SK-N-SH (cell line): Measurements from ENCODE around the gene VPS35. TPM values are rescaled to one million over a fixed set of nuclear protein-coding genes. Genes with fewer than 3 reads are reported as not detected.

Source experiments
- CTCF ChIA-PET: fragments of 300-600, 350-600 bp; formaldehyde crosslinking; extraction: SDS; loops from one replicate; lab custom pipeline; 2021; lab: Yijun Ruan, JAX
- POLR2A ChIA-PET: fragments of 350-600 bp; sonication (Branson Sonifier 250); formaldehyde crosslinking; extraction: SDS; loops from one replicate; lab custom pipeline; 2020; ENCODE audit warnings: antibody characterized with exemption, inconsistent platforms; lab: Yijun Ruan, JAX
- DNase-seq: peaks from one replicate; pipeline ENCODE4 v3.0.0; 2012
- H2AFZ ChIP-seq: fragments of 200-600 bp; sonication (generic); 2 replicates; pipeline ENCODE4 v1.8.1; 2016; ENCODE audit warnings: antibody characterized with exemption, mild to moderate bottlenecking, low read depth
- H3F3A ChIP-seq: fragments of 200-600 bp; sonication (generic); replicated peaks from 2 replicates; pipeline ENCODE3; 2016; ENCODE audit warnings: antibody characterized with exemption, mild to moderate bottlenecking; ENCODE audit not compliant: insufficient read depth
- H3K27ac ChIP-seq, 2 experiments: fragments of 200-500 bp in 1 of 2; fragments of 200-600 bp in 1 of 2; sonication (Bioruptor generic) in 1 of 2; sonication (generic), shearing (Covaris generic) in 1 of 2; 2 replicates each; pipeline versions ENCODE4 v1.5.1 to v1.6.1; 2014 to 2016; ENCODE audit warnings: low read depth in 2 of 2, inconsistent platforms in 1 of 2, low read length in 1 of 2, mild to moderate bottlenecking in 1 of 2, mixed read lengths in 1 of 2
- H3K27me3 ChIP-seq: fragments of 200-600 bp; sonication (generic), shearing (Covaris generic); 2 replicates; pipeline ENCODE4 v1.6.1; 2016; ENCODE audit warnings: mixed run types; ENCODE audit not compliant: insufficient read depth
- H3K36me3 ChIP-seq, 2 experiments: fragments of 200-500 bp in 1 of 2; fragments of 200-600 bp in 1 of 2; sonication (Bioruptor generic) in 1 of 2; sonication (generic) in 1 of 2; replicated peaks in 1 of 2; 2 replicates each; pipeline versions ENCODE3 to v1.5.1; 2014 to 2016; ENCODE audit warnings: low read length in 1 of 2, mild to moderate bottlenecking in 1 of 2; ENCODE audit not compliant: insufficient read depth in 2 of 2, control insufficient read depth in 1 of 2
- H3K4me1 ChIP-seq, 2 experiments: fragments of 200-500 bp in 1 of 2; fragments of 200-600 bp in 1 of 2; sonication (Bioruptor generic) in 1 of 2; sonication (generic), shearing (Covaris generic) in 1 of 2; 2 replicates each; pipeline versions ENCODE4 v1.5.1 to v1.6.1; 2014 to 2016; ENCODE audit warnings: low read depth in 1 of 2, low read length in 1 of 2, mixed run types in 1 of 2; ENCODE audit not compliant: insufficient read depth in 2 of 2, control insufficient read depth in 1 of 2
- H3K4me2 ChIP-seq: fragments of 200-600 bp; sonication (generic), shearing (Covaris generic); 2 replicates; pipeline ENCODE4 v1.6.1; 2017; ENCODE audit warnings: mixed run types
- H3K4me3 ChIP-seq, 2 experiments: fragments of 200-500 bp in 1 of 2; fragments of 200-600 bp in 1 of 2; sonication (Bioruptor generic) in 1 of 2; sonication (generic), shearing (Covaris generic) in 1 of 2; 2 replicates each; pipeline versions ENCODE4 v1.5.1 to v1.8.1; 2014 to 2016; ENCODE audit warnings: low read depth in 2 of 2, inconsistent platforms in 1 of 2, low read length in 1 of 2, mild to moderate bottlenecking in 1 of 2, mixed read lengths in 1 of 2, moderate library complexity in 1 of 2
- H3K79me2 ChIP-seq: fragments of 200-600 bp; sonication (generic); 2 replicates; pipeline ENCODE4 v1.8.1; 2017; ENCODE audit warnings: mild to moderate bottlenecking; ENCODE audit not compliant: insufficient read depth
- H3K9ac ChIP-seq: fragments of 200-600 bp; sonication (generic); 2 replicates; pipeline ENCODE4 v1.6.1; 2017; ENCODE audit warnings: mixed run types
- H3K9me2 ChIP-seq: fragments of 200-600 bp; sonication (generic); 2 replicates; pipeline ENCODE4 v1.6.1; 2017; ENCODE audit warnings: mixed run types
- H3K9me3 ChIP-seq: fragments of 200-600 bp; sonication (generic); 2 replicates; pipeline ENCODE4 v1.6.1; 2017; ENCODE audit warnings: mixed run types, mild to moderate bottlenecking, moderate library complexity
- H4K20me1 ChIP-seq: fragments of 200-600 bp; sonication (generic); 2 replicates; pipeline ENCODE4 v1.6.1; 2017; ENCODE audit warnings: mild to moderate bottlenecking, mixed run types; ENCODE audit not compliant: insufficient read depth
- CHD2 ChIP-seq: fragments of 150-350 bp; IDR thresholded peaks from 2 replicates; pipeline ENCODE4 v1.6.1; 2018; ENCODE audit warnings: low read length; ENCODE audit not compliant: partially characterized antibody
- CTCF ChIP-seq: fragments of 200-600 bp; sonication (generic); IDR thresholded peaks from 2 replicates; pipeline ENCODE4 v1.6.1; 2017; ENCODE audit warnings: antibody characterized with exemption, mild to moderate bottlenecking, moderate library complexity
- ELF1 ChIP-seq: IDR thresholded peaks from 2 replicates; pipeline ENCODE4 v1.4.0; 2012
- EP300 ChIP-seq, 2 experiments: IDR thresholded peaks; 2 replicates each; pipeline versions ENCODE4 v1.4.0 to v1.6.1; 2012; ENCODE audit warnings: borderline replicate concordance in 1 of 2, low read depth in 1 of 2, low read length in 1 of 2
- EZH2phosphoT487 ChIP-seq: fragments of 200-600 bp; sonication (generic); IDR thresholded peaks from 2 replicates; pipeline ENCODE4 v1.6.1; 2017; ENCODE audit warnings: low read depth, mixed run types, mild to moderate bottlenecking, antibody characterized with exemption, moderate library complexity, borderline replicate concordance
- FOXJ3 ChIP-seq: sonication (generic); formaldehyde crosslinking; IDR thresholded peaks from 2 replicates; pipeline ENCODE4 v1.5.1; 2020; ENCODE audit warnings: mild to moderate bottlenecking, missing genetic modification reagents
- GATA2 ChIP-seq: sonication (generic); formaldehyde crosslinking; IDR thresholded peaks from 2 replicates; pipeline ENCODE4 v1.5.0; 2020; ENCODE audit warnings: mild to moderate bottlenecking, missing genetic modification reagents
- IRF3 ChIP-seq: fragments of 150-350 bp; IDR thresholded peaks from 2 replicates; pipeline ENCODE4 v1.6.1; 2016; ENCODE audit warnings: mild to moderate bottlenecking, low read depth, low read length
- JUND ChIP-seq: IDR thresholded peaks from 2 replicates; pipeline ENCODE4 v1.4.0; 2012
- MAX ChIP-seq: IDR thresholded peaks from 2 replicates; pipeline ENCODE4 v1.4.0; 2012; ENCODE audit warnings: low read depth
- MEF2A ChIP-seq: IDR thresholded peaks from 2 replicates; pipeline ENCODE4 v1.4.0; 2012; ENCODE audit warnings: low read depth, borderline replicate concordance
- NFIC ChIP-seq: IDR thresholded peaks from 2 replicates; pipeline ENCODE4 v1.4.0; 2012; ENCODE audit warnings: borderline replicate concordance
- NRF1 ChIP-seq: IDR thresholded peaks from 2 replicates; pipeline ENCODE4 v1.6.1; 2012; ENCODE audit warnings: low read depth, mild to moderate bottlenecking, low read length
- PBX3 ChIP-seq: IDR thresholded peaks from 2 replicates; pipeline ENCODE4; 2012
- POLR2AphosphoS5 ChIP-seq: IDR thresholded peaks from 2 replicates; pipeline ENCODE4 v1.6.1; 2012; ENCODE audit warnings: low read depth, low read length
- RAD21 ChIP-seq: IDR thresholded peaks from 2 replicates; pipeline ENCODE4 v1.6.1; 2012; ENCODE audit warnings: mild to moderate bottlenecking, low read length
- REST ChIP-seq: IDR thresholded peaks from 2 replicates; pipeline ENCODE4 v1.6.1; 2012; ENCODE audit warnings: mild to moderate bottlenecking, low read depth, low read length, moderate library complexity
- RFX5 ChIP-seq: IDR thresholded peaks from 2 replicates; pipeline ENCODE4 v1.6.1; 2012; ENCODE audit warnings: mild to moderate bottlenecking, improper control_type of control experiment, low read length
- RXRA ChIP-seq: IDR thresholded peaks from 2 replicates; pipeline ENCODE4 v1.4.0; 2012; ENCODE audit warnings: low read depth, mild to moderate bottlenecking, borderline replicate concordance
- SIN3A ChIP-seq: IDR thresholded peaks from 2 replicates; pipeline ENCODE4 v1.6.1; 2012; ENCODE audit warnings: low read depth, mild to moderate bottlenecking, low read length, moderate library complexity, borderline replicate concordance
- TAF1 ChIP-seq: IDR thresholded peaks from 2 replicates; pipeline ENCODE4 v1.6.1; 2012; ENCODE audit warnings: low read depth, mild to moderate bottlenecking, low read length, moderate library complexity, borderline replicate concordance
- TCF12 ChIP-seq: IDR thresholded peaks from 2 replicates; pipeline ENCODE4 v1.4.0; 2012
- TEAD4 ChIP-seq: IDR thresholded peaks from 2 replicates; pipeline ENCODE4 v1.4.0; 2012; ENCODE audit warnings: mild to moderate bottlenecking, borderline replicate concordance; ENCODE audit not compliant: insufficient read depth
- YY1 ChIP-seq: IDR thresholded peaks from 2 replicates; pipeline ENCODE4 v1.4.0; 2012; ENCODE audit warnings: low read depth, mild to moderate bottlenecking
- WGBS: methylation state at CpG from one replicate; pipeline ENCODE4 v1.1.6; 2017; ENCODE audit warnings: low lambda C conversion rate; 5-methylcytosine and 5-hydroxymethylcytosine counted together
- polyA plus RNA-seq, 3 experiments: library from polyadenylated mRNA; depleted of rRNA; stranded (reverse); fragments of >200 nt; gene quantifications; 2 replicates each; pipeline ENCODE4 v1.2.3, GENCODE V29; 2012

Gene VPS35
- polyA plus RNA-seq, 1 of the 3 experiments (the other 2 are of a cell fraction) = 17.5 TPM

GRCh38 chr16:46621006-46621933 lies 67.7 kb downstream of the VPS35 start, which contains the start of gene SHCBP1:
SHCBP1 (minus strand) TSS chr16:46621379; CDS start chr16:46621359, 20 bp downstream.
- H3K4me1 ChIP-seq = peaks cover 0 to 6% of the 10 kb centered on the region in 2 experiments; a peak in 2 of 4 replicates
- POLR2A ChIA-PET = no interaction called here
- peak within 1 kb of the TSS; percentile 82 to 88 for H3K4me3 ChIP-seq
- CTCF ChIA-PET = interaction anchor here (1.2 kb wide), 1 partner anchor 15 kb away, joined by 4 read pairs; no protein-coding TSS in a partner anchor
- DNase-seq = peak; percentile 98
- H3K79me2 ChIP-seq = peaks cover 34% of the 10 kb centered on the region
- H3K27ac ChIP-seq = peak within 1 kb of the TSS in 1 of 2 experiments; percentile 33; a peak in 1 of 4 replicates
- peaks cover 0 to 10% of the 10 kb centered on the region in 2 experiments for H3K36me3 ChIP-seq
- H3K27me3 ChIP-seq = no peaks in the 10 kb centered on the region
- under 1% methylated on average over 19 of the region's 52 CpGs for WGBS
- no peaks in the 10 kb centered on the region for H3K9me3 ChIP-seq
- peak within 1 kb of the TSS; percentile 76; the same call in 1 of the 2 replicates for H3K9ac ChIP-seq
- no peaks in the 10 kb centered on the region for H4K20me1 ChIP-seq
- peak within 1 kb of the TSS; percentile 100 for H2AFZ ChIP-seq
- no peaks in the 10 kb centered on the region for H3F3A ChIP-seq
- H3K9me2 ChIP-seq = no peaks in the 10 kb centered on the region
- peak within 1 kb of the TSS; percentile 87 for H3K4me2 ChIP-seq
- TF ChIP-seq CHD2 (peak; percentile 63), NFIC (no peak), TAF1 (peak; percentile 65; the same call in 1 of the 2 replicates), RFX5 (peak; percentile 68; the same call in 1 of the 2 replicates), YY1 (peak; percentile 89), EP300 (IDR thresholded peaks at IDR 0.05; ENCODE audit: borderline replicate concordance in 1 of 2, low read depth in 1 of 2, low read length in 1 of 2) (no peak), MAX (peak; percentile 81), RXRA (no peak), CTCF (peak; percentile 15; the same call in 1 of the 2 replicates), IRF3 (peak; percentile 23; the same call in 1 of the 2 replicates), TCF12 (0 out of 2 replicates have a peak, but pooled peaks have one; percentile 37), ELF1 (no peak), EZH2phosphoT487 (no peak), SIN3A (peak; percentile 100), REST (peak; percentile 3; the same call in 1 of the 2 replicates), NRF1 (no peak), FOXJ3 (no peak), MEF2A (no peak), TEAD4 (no peak), JUND (no peak), GATA2 (CRISPR knock-in tag) (no peak), POLR2AphosphoS5 (peak; percentile 62; the same call in 1 of the 2 replicates), RAD21 (no peak), PBX3 (no peak)
